GM12878 (cell line): ENCODE results near the gene AUNIP. TPM values are rescaled to one million over a fixed set of nuclear protein-coding genes. Genes with fewer than 3 reads are reported as not detected.

Experiments
- CEBPB ChIP-seq, 2 experiments: fragments of 150-350 bp in 1 of 2; IDR thresholded peaks; 2 replicates each; pipeline ENCODE4 v1.6.1; 2012 to 2014; ENCODE audit warnings: low read depth in 2 of 2, low read length in 2 of 2, borderline replicate concordance in 1 of 2, inconsistent platforms in 1 of 2
- CREM ChIP-seq: IDR thresholded peaks from 2 replicates; pipeline ENCODE4 v1.6.1; 2014; ENCODE audit warnings: antibody characterized with exemption, low read depth
- EGR1 ChIP-seq, 2 experiments: IDR thresholded peaks; 1 replicate in 1 of 2; 2 replicates in 1 of 2; pipeline ENCODE4 v1.6.1; 2011 to 2012; ENCODE audit warnings: low read depth in 2 of 2, low read length in 2 of 2, borderline replicate concordance in 1 of 2, mild to moderate bottlenecking in 1 of 2, moderate library complexity in 1 of 2
- ETV6 ChIP-seq, 2 experiments: fragments of 450-650 bp in 1 of 2; IDR thresholded peaks in 1 of 2; conservative IDR thresholded peaks in 1 of 2; 2 replicates each; pipeline ENCODE4 v1.6.1; 2014; ENCODE audit warnings: antibody characterized with exemption in 1 of 2, borderline replicate concordance in 1 of 2, low read depth in 1 of 2, mild to moderate bottlenecking in 1 of 2, moderate library complexity in 1 of 2
- KLF5 ChIP-seq: fragments of 450-650 bp; IDR thresholded peaks from 2 replicates; pipeline ENCODE4 v1.6.1; 2014; ENCODE audit warnings: mild to moderate bottlenecking; ENCODE audit not compliant: partially characterized antibody
- NBN ChIP-seq: fragments of 450-650 bp; IDR thresholded peaks from 2 replicates; pipeline ENCODE4 v1.6.1; 2016
- NR2F1 ChIP-seq: fragments of 450-650 bp; conservative IDR thresholded peaks from 2 replicates; pipeline ENCODE4 v1.6.1; 2017; ENCODE audit warnings: mild to moderate bottlenecking
- PAX5 ChIP-seq: IDR thresholded peaks from 2 replicates; pipeline ENCODE4 v1.6.1; 2011; ENCODE audit warnings: low read depth, low read length, borderline replicate concordance
- POLR2A ChIP-seq: IDR thresholded peaks from 2 replicates; pipeline ENCODE4 v1.6.1; 2011; ENCODE audit warnings: low read depth, mild to moderate bottlenecking, low read length
- RBBP5 ChIP-seq: fragments of 200-600 bp; sonication (generic); conservative IDR thresholded peaks from 2 replicates; pipeline ENCODE4 v1.6.1; 2016
- SIN3A ChIP-seq: IDR thresholded peaks from 2 replicates; pipeline ENCODE4 v1.6.1; 2012; ENCODE audit warnings: low read depth, low read length, improper control_type of control experiment
- SREBF2 ChIP-seq: IDR thresholded peaks from 2 replicates; pipeline ENCODE4 v1.6.1; 2012; ENCODE audit warnings: mild to moderate bottlenecking, low read length
- TCF12 ChIP-seq: IDR thresholded peaks from 2 replicates; pipeline ENCODE4 v1.6.1; 2011; ENCODE audit warnings: low read depth, mild to moderate bottlenecking, low read length
- ZZZ3 ChIP-seq: IDR thresholded peaks from 2 replicates; pipeline ENCODE4 v1.6.1; 2011; ENCODE audit warnings: low read depth; ENCODE audit not compliant: control insufficient read depth, insufficient read length
- polyA plus RNA-seq, 11 experiments: library from polyadenylated mRNA; depleted of rRNA in 4 of 11; unstranded in 6 of 11; stranded (reverse) in 5 of 11; fragments of >200 nt; fragmentation: Nextera tagmentation in 4 of 11; fragmentation: Illumina TruSeq in 1 of 11; extraction: Ambion mirVana in 4 of 11; extraction: Trizol in 1 of 11; gene quantifications; 1 replicate in 1 of 11; 2 replicates in 10 of 11; pipeline versions ENCODE4 v1.2.1 to v1.2.3, GENCODE V29; 2011 to 2016; ENCODE audit warnings: inconsistent platforms in 2 of 11, missing spikeins in 2 of 11, low read depth in 1 of 11
- total RNA-seq, 4 experiments: library from RNA; depleted of rRNA in 3 of 4; stranded (reverse); fragments of >200 nt in 3 of 4; fragmentation: Illumina TruSeq in 1 of 4; extraction: Trizol in 1 of 4; gene quantifications; 2 replicates each; pipeline versions ENCODE4 v1.2.1 to v1.2.3, GENCODE V29; 2013 to 2021
- TF ChIP-seq, protein P1 (sequence below): IDR thresholded peaks from 2 replicates; pipeline ENCODE4 v1.6.1; 2011; ENCODE audit warnings: borderline replicate concordance, low read depth, mild to moderate bottlenecking, moderate library complexity, low read length; ENCODE audit not compliant: insufficient read depth, poor library complexity, severe bottlenecking
- TF ChIP-seq, protein P2 (sequence below): IDR thresholded peaks from 2 replicates; pipeline ENCODE4 v1.6.1; 2012; ENCODE audit warnings: improper control_type of control experiment, low read depth, low read length; ENCODE audit not compliant: insufficient replicate concordance
- TF ChIP-seq, protein P3 (sequence below): fragments of 450-650 bp; IDR thresholded peaks from 2 replicates; pipeline ENCODE4 v1.6.1; 2018; ENCODE audit warnings: borderline replicate concordance, mild to moderate bottlenecking; ENCODE audit not compliant: partially characterized antibody
- TF ChIP-seq, protein P4 (sequence below): IDR thresholded peaks from 2 replicates; pipeline ENCODE4 v1.6.1; 2011; ENCODE audit warnings: low read depth, low read length, improper control_type of control experiment, borderline replicate concordance

Gene AUNIP
- total and polyA plus RNA-seq, 10 of the 15 experiments (the other 5 are each of a cell fraction or from before 2014, with no cell fraction given), result 3.9 to 20.0 (median 12.7) TPM

DNA sequence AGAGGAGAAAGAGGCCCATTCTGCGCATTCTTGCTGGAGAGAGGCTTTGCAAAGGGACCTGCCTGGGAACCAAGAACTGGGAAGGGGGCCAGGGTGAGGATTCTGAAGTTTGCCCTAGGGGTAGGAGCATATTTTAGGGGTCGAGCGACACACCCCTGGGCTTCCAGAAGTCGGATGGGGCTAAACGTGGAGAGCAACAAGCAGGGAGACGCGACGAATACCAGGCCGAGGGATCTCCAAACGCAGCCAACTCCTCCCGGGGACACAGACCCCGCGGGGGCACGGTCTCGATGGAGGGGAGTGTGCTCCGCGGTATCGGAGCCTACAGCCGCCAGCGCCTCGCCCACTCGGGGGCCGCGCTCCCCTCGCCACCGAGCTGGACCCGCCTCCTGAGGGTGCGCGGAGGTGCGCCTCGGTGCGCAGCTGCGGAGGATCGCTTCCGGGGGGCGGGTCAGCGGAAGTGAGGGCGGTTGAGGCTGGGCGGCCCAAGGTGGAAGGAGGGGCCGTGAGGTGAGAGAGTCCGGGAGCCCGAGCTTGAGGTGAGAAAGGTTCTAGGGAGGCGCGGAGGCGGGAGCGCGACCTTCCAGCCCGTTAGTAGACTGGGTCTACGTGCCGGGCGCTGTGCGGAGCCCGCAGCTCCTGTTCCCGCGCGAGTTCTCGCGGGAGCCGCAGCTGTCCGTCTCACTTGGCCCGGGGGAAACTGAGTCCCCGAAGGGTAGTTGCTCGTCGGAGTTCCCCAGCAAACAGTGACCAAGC is 39.6 kb downstream of the AUNIP start, which contains the start of gene MTFR1L (continued):
- TF ChIP-seq ETV6 (conservative IDR thresholded peaks at IDR 0.05 in 1 of 2, IDR thresholded peaks at IDR 0.05 in 1 of 2; ENCODE audit: borderline replicate concordance in 1 of 2, low read depth in 1 of 2) (no peak), NR2F1 (peak; percentile 95), CEBPB (IDR thresholded peaks at IDR 0.05; ENCODE audit: borderline replicate concordance in 1 of 2, low read depth in 2 of 2, low read length in 2 of 2) (no peak), NBN (peak; percentile 77; the same call in 1 of the 2 replicates), RBBP5 (no peak), KLF5 (no peak), ZZZ3 (no peak), TCF12 (peak; percentile 33; the same call in 1 of the 2 replicates), POLR2A (peak; percentile 89), CREM (peak; percentile 37; the same call in 1 of the 2 replicates), SIN3A (peak; percentile 44; the same call in 1 of the 2 replicates), SREBF2 (no peak), PAX5 (no peak; the same call in 1 of the 2 replicates), EGR1 (IDR thresholded peaks at IDR 0.05; ENCODE audit: borderline replicate concordance in 1 of 2, low read depth in 2 of 2, low read length in 2 of 2) (no peak; a peak in 2 of 3 replicates)
- TF ChIP-seq, protein P1, sequence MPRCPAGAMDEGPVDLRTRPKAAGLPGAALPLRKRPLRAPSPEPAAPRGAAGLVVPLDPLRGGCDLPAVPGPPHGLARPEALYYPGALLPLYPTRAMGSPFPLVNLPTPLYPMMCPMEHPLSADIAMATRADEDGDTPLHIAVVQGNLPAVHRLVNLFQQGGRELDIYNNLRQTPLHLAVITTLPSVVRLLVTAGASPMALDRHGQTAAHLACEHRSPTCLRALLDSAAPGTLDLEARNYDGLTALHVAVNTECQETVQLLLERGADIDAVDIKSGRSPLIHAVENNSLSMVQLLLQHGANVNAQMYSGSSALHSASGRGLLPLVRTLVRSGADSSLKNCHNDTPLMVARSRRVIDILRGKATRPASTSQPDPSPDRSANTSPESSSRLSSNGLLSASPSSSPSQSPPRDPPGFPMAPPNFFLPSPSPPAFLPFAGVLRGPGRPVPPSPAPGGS, result no peak
- TF ChIP-seq, protein P2, sequence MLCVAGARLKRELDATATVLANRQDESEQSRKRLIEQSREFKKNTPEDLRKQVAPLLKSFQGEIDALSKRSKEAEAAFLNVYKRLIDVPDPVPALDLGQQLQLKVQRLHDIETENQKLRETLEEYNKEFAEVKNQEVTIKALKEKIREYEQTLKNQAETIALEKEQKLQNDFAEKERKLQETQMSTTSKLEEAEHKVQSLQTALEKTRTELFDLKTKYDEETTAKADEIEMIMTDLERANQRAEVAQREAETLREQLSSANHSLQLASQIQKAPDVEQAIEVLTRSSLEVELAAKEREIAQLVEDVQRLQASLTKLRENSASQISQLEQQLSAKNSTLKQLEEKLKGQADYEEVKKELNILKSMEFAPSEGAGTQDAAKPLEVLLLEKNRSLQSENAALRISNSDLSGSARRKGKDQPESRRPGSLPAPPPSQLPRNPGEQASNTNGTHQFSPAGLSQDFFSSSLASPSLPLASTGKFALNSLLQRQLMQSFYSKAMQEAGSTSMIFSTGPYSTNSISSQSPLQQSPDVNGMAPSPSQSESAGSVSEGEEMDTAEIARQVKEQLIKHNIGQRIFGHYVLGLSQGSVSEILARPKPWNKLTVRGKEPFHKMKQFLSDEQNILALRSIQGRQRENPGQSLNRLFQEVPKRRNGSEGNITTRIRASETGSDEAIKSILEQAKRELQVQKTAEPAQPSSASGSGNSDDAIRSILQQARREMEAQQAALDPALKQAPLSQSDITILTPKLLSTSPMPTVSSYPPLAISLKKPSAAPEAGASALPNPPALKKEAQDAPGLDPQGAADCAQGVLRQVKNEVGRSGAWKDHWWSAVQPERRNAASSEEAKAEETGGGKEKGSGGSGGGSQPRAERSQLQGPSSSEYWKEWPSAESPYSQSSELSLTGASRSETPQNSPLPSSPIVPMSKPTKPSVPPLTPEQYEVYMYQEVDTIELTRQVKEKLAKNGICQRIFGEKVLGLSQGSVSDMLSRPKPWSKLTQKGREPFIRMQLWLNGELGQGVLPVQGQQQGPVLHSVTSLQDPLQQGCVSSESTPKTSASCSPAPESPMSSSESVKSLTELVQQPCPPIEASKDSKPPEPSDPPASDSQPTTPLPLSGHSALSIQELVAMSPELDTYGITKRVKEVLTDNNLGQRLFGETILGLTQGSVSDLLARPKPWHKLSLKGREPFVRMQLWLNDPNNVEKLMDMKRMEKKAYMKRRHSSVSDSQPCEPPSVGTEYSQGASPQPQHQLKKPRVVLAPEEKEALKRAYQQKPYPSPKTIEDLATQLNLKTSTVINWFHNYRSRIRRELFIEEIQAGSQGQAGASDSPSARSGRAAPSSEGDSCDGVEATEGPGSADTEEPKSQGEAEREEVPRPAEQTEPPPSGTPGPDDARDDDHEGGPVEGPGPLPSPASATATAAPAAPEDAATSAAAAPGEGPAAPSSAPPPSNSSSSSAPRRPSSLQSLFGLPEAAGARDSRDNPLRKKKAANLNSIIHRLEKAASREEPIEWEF, result no peak
- TF ChIP-seq, protein P3, sequence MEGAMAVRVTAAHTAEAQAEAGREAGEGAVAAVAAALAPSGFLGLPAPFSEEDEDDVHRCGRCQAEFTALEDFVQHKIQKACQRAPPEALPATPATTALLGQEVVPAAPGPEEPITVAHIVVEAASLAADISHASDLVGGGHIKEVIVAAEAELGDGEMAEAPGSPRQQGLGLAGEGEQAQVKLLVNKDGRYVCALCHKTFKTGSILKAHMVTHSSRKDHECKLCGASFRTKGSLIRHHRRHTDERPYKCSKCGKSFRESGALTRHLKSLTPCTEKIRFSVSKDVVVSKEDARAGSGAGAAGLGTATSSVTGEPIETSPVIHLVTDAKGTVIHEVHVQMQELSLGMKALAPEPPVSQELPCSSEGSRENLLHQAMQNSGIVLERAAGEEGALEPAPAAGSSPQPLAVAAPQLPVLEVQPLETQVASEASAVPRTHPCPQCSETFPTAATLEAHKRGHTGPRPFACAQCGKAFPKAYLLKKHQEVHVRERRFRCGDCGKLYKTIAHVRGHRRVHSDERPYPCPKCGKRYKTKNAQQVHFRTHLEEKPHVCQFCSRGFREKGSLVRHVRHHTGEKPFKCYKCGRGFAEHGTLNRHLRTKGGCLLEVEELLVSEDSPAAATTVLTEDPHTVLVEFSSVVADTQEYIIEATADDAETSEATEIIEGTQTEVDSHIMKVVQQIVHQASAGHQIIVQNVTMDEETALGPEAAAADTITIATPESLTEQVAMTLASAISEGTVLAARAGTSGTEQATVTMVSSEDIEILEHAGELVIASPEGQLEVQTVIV, result peak; percentile 70
- TF ChIP-seq, protein P4, sequence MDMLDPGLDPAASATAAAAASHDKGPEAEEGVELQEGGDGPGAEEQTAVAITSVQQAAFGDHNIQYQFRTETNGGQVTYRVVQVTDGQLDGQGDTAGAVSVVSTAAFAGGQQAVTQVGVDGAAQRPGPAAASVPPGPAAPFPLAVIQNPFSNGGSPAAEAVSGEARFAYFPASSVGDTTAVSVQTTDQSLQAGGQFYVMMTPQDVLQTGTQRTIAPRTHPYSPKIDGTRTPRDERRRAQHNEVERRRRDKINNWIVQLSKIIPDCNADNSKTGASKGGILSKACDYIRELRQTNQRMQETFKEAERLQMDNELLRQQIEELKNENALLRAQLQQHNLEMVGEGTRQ, result no peak
